Stimulated activated CD4-positive, alpha-beta T cell treated with anti-CD3 and anti-CD28 coated beads, Interleukin-12 subunit alpha, Interleukin-12 subunit beta, amount 100 ng/mL, for 24 hours (primary cell): ENCODE measurements around the gene GEMIN7.
A peak's percentile ranks its signal among the peaks of the same experiment; 100 is the strongest.
"Not testable (repeated sequence)": the region's sequence is repeated elsewhere in the genome, so short reads cannot be mapped to it uniquely, and the experiment has no call there.

Experiments
- DNase-seq, 2 experiments: peaks; one replicate each; pipeline ENCODE4 v3.0.0-alpha.2; 2020; ENCODE audit warnings: low read depth in 2 of 2

GEMIN7 gene

DNA sequence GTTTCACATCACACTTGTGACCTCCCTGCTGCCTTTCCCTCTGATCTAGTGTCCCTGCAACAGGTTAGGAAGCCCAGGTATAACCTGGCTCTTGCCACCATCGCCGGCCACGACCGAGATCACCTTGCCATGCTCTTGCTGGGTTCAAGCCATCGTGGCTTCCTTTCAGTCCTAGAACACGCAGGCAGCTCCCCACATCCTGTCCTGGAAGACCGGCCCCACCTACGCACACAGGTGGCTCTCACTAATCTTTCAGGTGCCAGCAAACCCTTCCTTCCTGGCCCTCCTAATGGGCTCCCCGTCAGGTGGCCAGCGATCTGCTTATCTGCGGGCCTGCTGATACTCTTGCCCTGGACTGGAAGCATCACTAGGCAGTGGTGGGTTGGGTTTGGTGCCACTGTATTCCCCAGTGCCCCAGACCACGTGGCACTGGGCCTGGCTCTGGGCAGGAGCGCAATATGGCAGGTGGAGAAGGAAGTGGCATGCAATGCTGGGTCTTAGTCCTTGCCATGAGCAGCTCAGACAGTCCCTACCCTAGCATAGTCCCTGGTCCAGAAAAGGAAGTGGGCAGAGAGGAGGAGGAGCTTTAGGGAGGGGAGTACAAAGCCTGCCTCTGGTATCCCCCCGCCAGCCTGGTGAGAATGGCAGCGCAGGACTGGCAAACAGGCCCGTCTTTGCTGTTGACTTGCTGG is 25.7 kb downstream of the GEMIN7 start:
- no peak for DNase-seq

DNA sequence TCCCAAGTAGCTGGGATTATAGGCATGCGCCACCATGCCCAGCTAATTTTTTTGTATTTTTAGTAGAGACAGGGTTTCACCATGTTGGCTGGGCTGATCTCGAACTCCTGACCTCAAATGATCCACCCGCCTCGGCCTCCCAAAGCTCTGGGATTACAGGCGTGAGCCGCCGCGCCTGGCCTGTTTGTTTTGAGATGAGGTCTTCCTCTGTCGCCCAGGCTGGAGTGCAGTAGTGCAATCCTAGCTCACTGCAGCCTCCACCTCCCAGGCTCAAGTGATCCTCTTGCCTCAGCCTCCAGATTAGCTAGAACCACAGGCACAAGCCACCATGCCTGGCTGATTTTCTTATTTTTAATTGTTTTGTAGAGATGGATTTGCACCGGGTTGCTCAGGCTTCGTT is 27.3 kb downstream of the GEMIN7 start:
- DNase-seq = not testable (repeated sequence)

DNA sequence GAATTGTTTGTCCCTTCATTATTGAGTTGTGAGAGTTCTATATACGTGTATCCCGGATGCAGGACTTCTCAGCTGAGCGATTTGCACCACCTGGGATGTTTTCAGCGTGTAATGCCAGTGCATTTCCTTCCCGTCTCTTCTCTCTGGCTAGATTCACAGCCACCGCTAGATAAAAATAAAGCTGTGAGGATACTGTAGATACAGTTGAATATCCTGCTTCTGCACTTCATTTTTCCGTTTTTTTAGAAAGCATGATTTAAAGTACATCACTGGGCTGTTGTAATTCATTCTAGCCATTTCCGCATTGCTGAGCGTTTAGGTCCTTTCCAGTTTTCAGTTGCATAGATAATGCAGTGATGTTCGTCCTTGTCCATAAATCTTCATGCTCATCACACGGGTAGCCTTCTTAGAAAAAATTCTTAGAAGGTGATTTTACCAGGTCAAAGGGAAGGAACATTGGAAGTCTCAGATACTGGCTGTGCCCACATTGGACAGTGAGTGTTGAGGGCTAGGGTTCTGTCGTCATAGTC is 28.6 kb downstream of the GEMIN7 start:
- no peak for DNase-seq

- DNase-seq = no peak
Observed at GRCh38 chr19:45110851-45111266, 31.8 kb downstream of the GEMIN7 start.

DNA sequence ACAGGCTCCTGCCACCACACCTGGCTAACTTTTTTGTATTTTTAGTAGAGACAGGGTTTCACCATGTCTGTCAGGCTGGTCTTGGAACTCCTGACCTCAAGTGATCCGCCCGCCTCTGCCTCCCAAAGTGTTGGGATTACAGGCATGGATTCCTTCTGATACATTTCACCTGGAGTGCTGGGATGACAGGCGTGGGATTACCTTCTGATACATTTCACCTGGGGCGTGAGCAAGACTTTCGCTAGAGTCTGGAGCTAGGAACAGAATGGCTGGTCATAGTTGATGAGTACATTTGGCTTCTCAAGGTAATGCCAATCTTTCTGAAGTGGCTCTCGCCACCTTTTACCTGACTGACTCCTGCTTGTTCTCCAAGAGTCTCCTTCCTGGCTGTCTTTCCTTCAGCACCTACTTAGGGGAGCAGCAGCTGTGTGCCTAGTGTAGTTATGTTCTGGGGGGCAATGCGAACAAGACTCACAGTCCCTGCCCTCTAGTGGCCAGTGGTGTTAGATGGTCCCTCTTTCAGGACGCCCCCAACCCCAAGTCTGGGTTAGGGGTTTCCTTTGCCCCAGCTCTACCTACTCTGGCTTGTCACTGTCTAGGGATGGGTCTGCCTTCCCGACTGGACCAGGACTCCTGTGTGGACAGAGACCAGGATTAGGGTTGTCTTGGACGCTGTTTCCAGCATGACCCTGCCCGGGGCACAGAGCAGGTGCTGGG is 33.2 kb downstream of the GEMIN7 start:
- no peak for DNase-seq

DNA sequence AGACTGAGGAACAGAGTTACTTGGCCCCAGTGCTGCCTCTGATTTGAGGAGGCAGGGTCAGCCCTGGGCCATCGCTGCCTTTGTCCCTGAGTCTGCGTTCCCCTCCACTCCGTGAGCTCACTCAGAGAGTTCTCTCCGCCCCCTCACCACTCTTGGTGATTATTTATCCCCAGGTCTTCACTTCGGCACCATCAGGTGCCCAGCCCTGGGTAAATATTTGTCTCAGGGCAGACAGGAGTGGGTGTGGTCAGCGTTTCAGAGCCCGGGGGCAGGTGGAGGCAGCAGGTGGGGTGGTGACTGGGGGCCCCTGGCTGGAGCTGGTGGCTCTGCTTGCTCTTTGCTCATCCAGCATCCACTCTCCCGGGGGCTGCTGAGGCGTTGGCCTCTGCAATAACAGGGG is 34.6 kb downstream of the GEMIN7 start:
- no peak for DNase-seq

DNA sequence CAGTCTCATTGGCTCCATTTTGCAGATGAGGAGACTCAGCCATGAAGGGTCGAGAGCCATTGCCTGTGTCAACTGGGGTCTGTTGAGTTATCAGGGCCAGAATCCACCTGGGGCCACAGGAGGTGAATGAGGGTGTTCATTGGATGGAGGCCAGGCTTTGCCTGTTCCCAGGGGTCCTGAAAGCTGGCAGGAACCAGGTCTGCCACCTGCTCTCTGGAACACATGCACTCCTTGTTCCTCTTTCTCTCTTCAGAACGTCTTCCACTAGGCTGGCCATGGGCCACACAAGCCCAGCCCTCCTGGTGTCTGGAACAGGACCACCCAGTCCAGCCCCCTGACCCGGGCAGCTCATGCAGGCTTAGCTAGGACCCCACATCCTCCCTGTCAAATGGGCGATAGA is 35.1 kb downstream of the GEMIN7 start:
- DNase-seq = no peak

DNA sequence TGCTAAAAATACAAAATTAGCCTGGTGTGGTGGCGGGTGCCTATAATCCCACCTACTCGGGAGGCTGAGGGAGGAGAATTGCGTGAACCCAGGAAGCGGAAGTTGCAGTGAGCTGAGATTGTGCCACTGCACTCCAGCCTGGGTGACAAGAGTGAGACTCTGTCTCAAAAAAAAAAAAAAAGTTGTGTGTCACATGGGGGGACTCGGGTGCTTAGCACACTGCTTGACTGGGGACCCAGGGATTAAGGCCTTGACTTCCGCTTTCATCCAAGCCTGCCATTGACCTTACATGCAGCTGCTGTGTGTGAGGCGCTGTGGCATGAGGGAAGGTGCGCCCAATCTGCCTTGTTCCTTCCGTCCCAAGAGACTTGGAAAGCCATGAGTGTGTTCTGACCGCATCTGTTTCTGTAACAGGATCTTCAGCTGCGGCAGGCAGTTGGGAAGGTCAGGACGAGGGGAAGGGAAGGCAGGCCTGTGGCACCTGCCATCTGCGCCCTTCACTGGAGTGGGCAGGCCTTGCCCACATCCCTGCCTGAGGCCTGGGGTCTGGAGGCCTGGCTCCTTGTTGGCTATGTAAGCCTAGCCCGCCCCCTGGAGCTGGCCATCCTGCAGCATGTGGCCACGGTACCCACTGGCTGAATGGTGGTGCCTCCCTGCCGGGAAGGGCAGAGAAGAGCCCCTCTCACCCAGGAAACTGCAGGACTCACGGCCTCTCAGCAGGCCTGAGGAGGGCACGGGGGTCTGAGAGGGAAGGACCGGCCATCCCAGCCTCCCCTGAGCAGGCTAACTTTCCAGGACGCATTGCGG is 37.0 kb downstream of the GEMIN7 start:
- DNase-seq = no peak

- DNase-seq = peak; percentile 22 to 59
Observed at GRCh38 chr19:45117167-45117594, 38.1 kb downstream of the GEMIN7 start.

DNA sequence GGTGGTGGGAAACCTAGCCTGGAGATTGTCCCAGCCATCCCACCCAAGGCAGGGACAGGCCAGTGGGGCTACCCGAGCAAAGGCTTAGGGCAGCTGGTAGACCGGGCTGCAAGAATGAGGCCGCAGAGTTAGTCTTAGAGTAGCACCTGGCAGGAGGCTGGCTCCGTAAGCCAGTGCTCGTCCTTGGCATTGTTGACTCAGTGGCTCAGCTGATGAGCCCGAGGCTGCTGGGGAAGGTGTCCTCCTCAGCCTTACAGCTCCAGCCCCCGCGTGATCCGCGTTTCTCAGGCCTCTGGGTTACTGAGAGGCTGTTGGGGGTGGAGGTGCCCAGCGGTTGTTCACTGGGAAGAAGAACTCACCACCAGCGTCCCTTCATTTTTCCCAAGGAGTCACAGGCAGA is 38.6 kb downstream of the GEMIN7 start:
- no peak for DNase-seq

DNA sequence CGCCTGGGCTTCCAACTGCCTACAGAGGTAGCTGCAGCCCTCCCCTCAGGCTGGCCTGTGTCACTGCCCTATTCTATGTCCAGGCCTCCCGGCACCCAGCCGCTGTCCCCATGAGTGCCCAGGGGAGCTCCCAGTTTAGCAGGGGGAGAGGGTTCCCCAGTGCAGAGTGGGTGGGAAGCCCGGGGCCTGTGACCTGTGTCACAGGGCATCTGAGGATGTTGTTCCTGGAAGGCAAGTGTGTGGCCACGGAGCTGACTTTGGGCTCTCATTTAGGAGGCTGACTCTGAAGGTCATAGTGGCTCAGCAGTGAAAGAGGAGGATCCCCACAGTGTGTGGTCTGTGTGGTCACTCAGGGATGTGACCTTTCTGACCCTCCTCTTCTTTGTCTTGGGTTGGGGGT is 39.0 kb downstream of the GEMIN7 start:
- DNase-seq = no peak

DNA sequence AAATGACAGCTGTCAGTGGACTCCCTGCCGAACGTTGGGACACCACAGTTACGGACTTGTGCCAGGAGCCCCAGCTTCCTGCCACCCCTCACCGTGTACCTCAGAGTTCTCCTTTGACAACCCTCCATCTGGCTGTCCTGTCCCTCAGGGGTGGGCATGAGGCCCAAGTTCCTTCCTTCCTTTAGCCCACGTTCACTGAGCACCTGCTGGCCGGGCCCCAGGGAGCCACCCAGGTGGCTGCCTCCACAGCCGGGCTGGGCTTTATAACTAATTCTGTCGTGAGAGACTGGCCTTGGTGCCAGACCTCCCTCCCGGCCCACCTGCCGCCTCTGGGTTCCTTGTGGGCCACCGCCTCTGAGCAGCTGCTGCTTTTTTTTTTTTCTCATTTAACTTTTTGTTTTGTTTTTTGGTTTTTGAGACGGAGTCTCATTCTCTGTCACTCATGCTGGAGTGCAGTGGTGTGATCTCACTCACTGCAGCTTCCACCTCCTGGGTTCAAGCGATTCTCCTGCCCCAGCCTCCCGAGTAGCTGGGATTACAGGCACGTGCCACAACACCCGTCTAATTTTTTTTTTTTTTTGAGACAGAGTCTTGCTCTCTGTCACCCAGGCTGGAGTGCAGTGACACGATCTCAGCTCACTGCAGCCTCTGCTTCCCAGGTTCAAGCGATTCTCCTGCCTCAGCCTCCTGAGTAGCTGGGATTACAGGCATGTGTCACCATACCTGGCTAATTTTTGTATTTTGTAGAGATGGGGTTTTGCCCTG is 39.7 kb downstream of the GEMIN7 start:
- not testable (repeated sequence) for DNase-seq

- no peak for DNase-seq
Observed at GRCh38 chr19:45119582-45119981, 40.5 kb downstream of the GEMIN7 start.

GRCh38 chr19:45121827-45122345 is 42.8 kb downstream of the GEMIN7 start:
- no peak for DNase-seq

DNA sequence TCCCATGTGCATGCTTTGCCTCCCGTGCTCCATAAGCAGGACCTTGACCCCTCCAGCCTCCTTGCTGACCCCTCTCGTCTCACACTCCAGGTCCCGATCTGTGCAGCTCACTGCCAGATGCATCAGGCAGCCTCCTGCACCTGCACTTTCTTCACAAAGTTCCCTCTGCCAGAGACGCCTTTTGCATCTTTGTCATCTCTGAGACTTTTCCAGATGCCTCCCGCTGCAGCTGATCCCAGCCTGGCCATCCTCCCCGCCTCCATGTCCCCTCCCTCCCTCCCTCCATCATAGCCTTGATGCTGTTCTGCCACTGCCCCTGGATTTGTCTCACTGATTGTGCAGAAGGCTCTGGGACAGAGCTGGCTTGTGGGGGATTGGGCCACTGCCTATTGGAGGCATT is 43.8 kb downstream of the GEMIN7 start:
- DNase-seq = no peak

GRCh38 chr19:45123440-45123850 is 44.4 kb downstream of the GEMIN7 start:
- no peak for DNase-seq

DNA sequence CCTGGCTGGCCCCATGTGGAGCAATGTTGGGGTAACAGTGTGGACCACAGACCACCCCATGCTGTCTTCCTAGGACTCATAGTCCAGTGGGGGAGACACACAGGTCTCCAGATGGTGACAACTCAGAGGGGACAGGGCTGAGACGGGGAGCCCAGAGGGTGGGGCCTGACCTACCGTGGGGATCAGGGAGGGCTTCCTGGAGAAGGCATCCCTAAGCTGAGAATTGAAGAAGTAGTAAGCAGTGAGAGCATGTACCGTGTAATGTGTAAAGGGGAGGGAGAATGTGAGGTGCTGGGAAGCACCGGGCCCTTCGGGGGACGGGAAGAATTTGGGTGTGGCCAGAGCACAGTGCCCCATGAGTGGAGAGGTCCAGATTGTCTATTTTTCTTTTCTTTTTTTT is 45.0 kb downstream of the GEMIN7 start:
- no peak for DNase-seq

- no peak for DNase-seq
Observed at GRCh38 chr19:45125360-45125759, 46.3 kb downstream of the GEMIN7 start.

DNA sequence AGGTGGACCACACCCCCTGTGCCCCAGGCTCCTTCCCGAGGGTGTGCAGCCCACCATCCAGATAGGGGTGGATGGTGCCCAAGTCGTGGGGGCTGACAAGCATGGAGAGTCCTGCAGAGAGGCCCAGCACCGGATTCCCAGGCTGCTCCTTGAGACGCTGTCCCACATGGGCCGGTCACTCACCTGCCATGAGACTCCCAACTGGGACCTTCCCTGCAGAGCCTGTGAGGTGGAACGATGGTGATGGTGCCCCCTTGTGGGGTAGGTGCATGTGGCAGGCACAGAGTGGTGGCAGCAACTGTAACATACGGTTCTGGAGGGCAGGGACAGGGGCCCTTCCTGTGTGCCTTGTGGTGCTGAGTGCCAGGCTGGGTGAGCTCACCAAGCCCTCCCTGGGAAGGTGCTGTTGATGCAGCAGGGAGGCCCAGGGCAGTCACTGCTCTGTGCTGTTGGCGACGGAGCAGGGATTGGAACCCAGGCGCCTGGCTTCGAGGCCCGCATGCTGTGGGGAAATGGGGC is 47.0 kb downstream of the GEMIN7 start:
- peak; percentile 35 to 69 for DNase-seq

GRCh38 chr19:45126654-45127053 is 47.6 kb downstream of the GEMIN7 start:
- DNase-seq = no peak

- DNase-seq = no peak
Observed at GRCh38 chr19:45128146-45128545, 49.1 kb downstream of the GEMIN7 start.
